SK-N-SH (cell line): ENCODE data around the gene KLHL2.

Experiments used
- CTCF ChIP-seq: fragments of 200-600 bp; sonication (generic); IDR thresholded peaks from 2 replicates; pipeline ENCODE4 v1.6.1; 2017; ENCODE audit warnings: antibody characterized with exemption, mild to moderate bottlenecking, moderate library complexity
- EP300 ChIP-seq, 2 experiments: IDR thresholded peaks; 2 replicates each; pipeline versions ENCODE4 v1.4.0 to v1.6.1; 2012; ENCODE audit warnings: borderline replicate concordance in 1 of 2, low read depth in 1 of 2, low read length in 1 of 2
- EZH2phosphoT487 ChIP-seq: fragments of 200-600 bp; sonication (generic); IDR thresholded peaks from 2 replicates; pipeline ENCODE4 v1.6.1; 2017; ENCODE audit warnings: low read depth, mixed run types, mild to moderate bottlenecking, antibody characterized with exemption, moderate library complexity, borderline replicate concordance
- GATA2 ChIP-seq: sonication (generic); formaldehyde crosslinking; IDR thresholded peaks from 2 replicates; pipeline ENCODE4 v1.5.0; 2020; ENCODE audit warnings: mild to moderate bottlenecking, missing genetic modification reagents
- MAX ChIP-seq: IDR thresholded peaks from 2 replicates; pipeline ENCODE4 v1.4.0; 2012; ENCODE audit warnings: low read depth
- MXI1 ChIP-seq: IDR thresholded peaks from 2 replicates; pipeline ENCODE4 v1.6.1; 2012; ENCODE audit warnings: mild to moderate bottlenecking, low read depth, low read length, improper control_type of control experiment
- POLR2AphosphoS5 ChIP-seq: IDR thresholded peaks from 2 replicates; pipeline ENCODE4 v1.6.1; 2012; ENCODE audit warnings: low read depth, low read length
- RAD21 ChIP-seq: IDR thresholded peaks from 2 replicates; pipeline ENCODE4 v1.6.1; 2012; ENCODE audit warnings: mild to moderate bottlenecking, low read length
- REST ChIP-seq: IDR thresholded peaks from 2 replicates; pipeline ENCODE4 v1.6.1; 2012; ENCODE audit warnings: mild to moderate bottlenecking, low read depth, low read length, moderate library complexity
- RFX5 ChIP-seq: IDR thresholded peaks from 2 replicates; pipeline ENCODE4 v1.6.1; 2012; ENCODE audit warnings: mild to moderate bottlenecking, improper control_type of control experiment, low read length
- SMC3 ChIP-seq: IDR thresholded peaks from 2 replicates; pipeline ENCODE4 v1.6.1; 2012; ENCODE audit warnings: low read depth, low read length, improper control_type of control experiment
- TEAD4 ChIP-seq: IDR thresholded peaks from 2 replicates; pipeline ENCODE4 v1.4.0; 2012; ENCODE audit warnings: mild to moderate bottlenecking, borderline replicate concordance; ENCODE audit not compliant: insufficient read depth
- YY1 ChIP-seq: IDR thresholded peaks from 2 replicates; pipeline ENCODE4 v1.4.0; 2012; ENCODE audit warnings: low read depth, mild to moderate bottlenecking
- ZBTB33 ChIP-seq: IDR thresholded peaks from 2 replicates; pipeline ENCODE4 v1.4.0; 2012; ENCODE audit warnings: low read depth, borderline replicate concordance

- no peak for TF ChIP-seq CTCF
- TF ChIP-seq MAX: no peak
- TF ChIP-seq GATA2 (CRISPR knock-in tag): no peak
- no peak for TF ChIP-seq EZH2phosphoT487
- TF ChIP-seq RAD21: no peak
- peak; percentile 44; the same call in 1 of the 2 replicates for TF ChIP-seq YY1
- TF ChIP-seq RFX5: no peak
- TF ChIP-seq MXI1: no peak
- no peak for TF ChIP-seq SMC3
- TF ChIP-seq POLR2AphosphoS5: peak; percentile 75; the same call in 1 of the 2 replicates
- TF ChIP-seq EP300 (IDR thresholded peaks at IDR 0.05; ENCODE audit: borderline replicate concordance in 1 of 2, low read depth in 1 of 2, low read length in 1 of 2): peak; percentile 38 to 70; a peak in 1 of 4 replicates
- peak; percentile 35; the same call in 1 of the 2 replicates for TF ChIP-seq TEAD4
- TF ChIP-seq REST: no peak
- TF ChIP-seq ZBTB33: 0 out of 2 replicates have a peak, but pooled peaks have one; percentile 17
Measured at GRCh38 chr4:165201806-165202205, 5.6 kb upstream of the KLHL2 start.
